GM04503 (cell line): Measurements from ENCODE around the gene TBXAS1.
"Not testable (repeated sequence)": the region's sequence is repeated elsewhere in the genome, so short reads cannot be mapped to it uniquely, and the experiment has no call there.

Experiments
- DNase-seq: peaks from one replicate; pipeline ENCODE4 v3.0.0-alpha.2; 2012; ENCODE audit warnings: low read depth

Gene TBXAS1

GRCh38 chr7:139915268-139915863, 86.3 kb downstream of the TBXAS1 start:
- no peak for DNase-seq

- DNase-seq = peak; percentile 94
Observed at GRCh38 chr7:139915864-139916716, 87.0 kb downstream of the TBXAS1 start.

- DNase-seq = no peak
Observed at GRCh38 chr7:139916717-139917395, 87.8 kb downstream of the TBXAS1 start.

GRCh38 chr7:139917851-139918250, 88.8 kb downstream of the TBXAS1 start:
- no peak for DNase-seq

- no peak for DNase-seq
Observed at GRCh38 chr7:139918480-139918879, 89.4 kb downstream of the TBXAS1 start.

- DNase-seq = no peak
Observed at GRCh38 chr7:139923090-139923489, 94.0 kb downstream of the TBXAS1 start.

GRCh38 chr7:139924461-139924860, 95.4 kb downstream of the TBXAS1 start:
- DNase-seq = no peak

- DNase-seq = not testable (repeated sequence)
Observed at GRCh38 chr7:139929221-139929620, 100.2 kb downstream of the TBXAS1 start.

- DNase-seq = no peak
Observed at GRCh38 chr7:139930286-139930965, 101.4 kb downstream of the TBXAS1 start.

GRCh38 chr7:139931190-139931934, 102.3 kb downstream of the TBXAS1 start:
- no peak for DNase-seq

- DNase-seq = no peak
Observed at GRCh38 chr7:139932531-139932930, 103.5 kb downstream of the TBXAS1 start.

- peak; percentile 28 for DNase-seq
Observed at GRCh38 chr7:139936760-139937310, 107.8 kb downstream of the TBXAS1 start.

GRCh38 chr7:139937715-139938114, 108.7 kb downstream of the TBXAS1 start:
- no peak for DNase-seq

- DNase-seq = no peak
Observed at GRCh38 chr7:139940866-139941265, 111.8 kb downstream of the TBXAS1 start.

- no peak for DNase-seq
Observed at GRCh38 chr7:139941421-139941820, 112.4 kb downstream of the TBXAS1 start.

GRCh38 chr7:139941866-139942265, 112.8 kb downstream of the TBXAS1 start:
- no peak for DNase-seq

GRCh38 chr7:139942636-139943035, 113.6 kb downstream of the TBXAS1 start:
- DNase-seq = no peak

GRCh38 chr7:139943401-139943800, 114.3 kb downstream of the TBXAS1 start:
- no peak for DNase-seq

- DNase-seq = no peak
Observed at GRCh38 chr7:139944248-139944647, 115.2 kb downstream of the TBXAS1 start.

- no peak for DNase-seq
Observed at GRCh38 chr7:139946533-139946932, 117.5 kb downstream of the TBXAS1 start.

- DNase-seq = no peak
Observed at GRCh38 chr7:139947021-139947420, 118.0 kb downstream of the TBXAS1 start.
